Stimulated activated CD4-positive, alpha-beta T cell treated with anti-CD3 and anti-CD28 coated beads, Interleukin-1b, Interleukin-23, amount 100 ng/mL, for 48 hours (primary cell): ENCODE results near the gene TMEM31.

Experiments
- DNase-seq: peaks from one replicate; pipeline ENCODE4 v3.0.0-alpha.2; 2020

The TMEM31 gene

GRCh38 chrX:103710609-103711008 is at the start of gene TMEM31:
TMEM31 (plus strand) TSS chrX:103710909; CDS start chrX:103712259, 1,350 bp downstream.
- no peak for DNase-seq

- no peak for DNase-seq
Observed at GRCh38 chrX:103663981-103664762, 46.5 kb upstream of the TMEM31 start.

GRCh38 chrX:103666202-103667107 is 44.3 kb upstream of the TMEM31 start:
- no peak for DNase-seq

- DNase-seq: no peak
Observed at GRCh38 chrX:103669745-103670144, 41.0 kb upstream of the TMEM31 start.

GRCh38 chrX:103674531-103675454 is 35.9 kb upstream of the TMEM31 start:
- no peak for DNase-seq

- no peak for DNase-seq
Observed at GRCh38 chrX:103678199-103678993, 32.3 kb upstream of the TMEM31 start.

- DNase-seq: no peak
Observed at GRCh38 chrX:103681443-103681842, 29.3 kb upstream of the TMEM31 start.

DNA sequence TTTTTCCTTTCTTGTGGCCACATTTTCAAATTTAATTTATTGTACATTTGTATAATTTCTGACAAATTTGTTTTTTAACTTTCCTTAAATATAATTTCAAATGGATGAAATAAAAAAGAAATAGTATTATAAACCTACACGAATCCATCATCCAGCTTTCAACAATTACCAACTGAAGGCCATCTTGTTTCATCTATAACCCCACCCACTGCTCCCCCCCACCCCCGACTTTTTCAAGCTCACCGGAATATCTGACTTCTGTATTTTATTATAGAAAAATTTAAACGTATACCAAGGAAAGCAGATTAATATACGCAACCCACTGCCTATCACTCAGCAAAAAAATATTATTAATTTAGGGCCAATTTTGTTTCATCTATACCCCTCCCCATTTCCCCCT is 25.3 kb upstream of the TMEM31 start:
- no peak for DNase-seq

- peak; percentile 92 for DNase-seq
Observed at GRCh38 chrX:103686199-103687072, 24.3 kb upstream of the TMEM31 start, which contains the start of gene MORF4L2. MORF4L2 (minus strand) TSS chrX:103686699; CDS start chrX:103677027, 9,672 bp downstream.

GRCh38 chrX:103687073-103687695 is 23.5 kb upstream of the TMEM31 start:
- peak; percentile 83 for DNase-seq

- DNase-seq: peak; percentile 35
Observed at GRCh38 chrX:103687696-103688201, 23.0 kb upstream of the TMEM31 start.

- DNase-seq: no peak
Observed at GRCh38 chrX:103688946-103689345, 21.8 kb upstream of the TMEM31 start.

DNA sequence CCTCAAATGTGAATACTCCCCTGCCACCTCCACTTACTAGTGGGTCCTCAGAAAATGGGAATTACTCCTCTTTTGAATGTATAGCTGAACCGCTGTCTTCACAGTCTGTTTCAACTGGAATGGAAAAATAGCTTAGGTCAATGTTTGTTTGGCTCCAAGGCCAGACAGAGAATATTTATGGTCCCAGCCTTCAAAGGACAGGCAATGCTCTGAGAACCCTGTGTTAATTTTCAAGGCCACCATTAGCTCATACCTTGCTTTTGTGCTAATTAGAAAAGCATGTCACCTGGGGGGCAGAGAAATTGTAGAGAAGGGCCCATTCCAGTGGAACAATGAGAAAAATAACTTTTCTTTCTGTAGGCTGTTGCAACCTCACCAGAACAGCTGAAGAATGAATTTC is 19.6 kb upstream of the TMEM31 start:
- DNase-seq: no peak

DNA sequence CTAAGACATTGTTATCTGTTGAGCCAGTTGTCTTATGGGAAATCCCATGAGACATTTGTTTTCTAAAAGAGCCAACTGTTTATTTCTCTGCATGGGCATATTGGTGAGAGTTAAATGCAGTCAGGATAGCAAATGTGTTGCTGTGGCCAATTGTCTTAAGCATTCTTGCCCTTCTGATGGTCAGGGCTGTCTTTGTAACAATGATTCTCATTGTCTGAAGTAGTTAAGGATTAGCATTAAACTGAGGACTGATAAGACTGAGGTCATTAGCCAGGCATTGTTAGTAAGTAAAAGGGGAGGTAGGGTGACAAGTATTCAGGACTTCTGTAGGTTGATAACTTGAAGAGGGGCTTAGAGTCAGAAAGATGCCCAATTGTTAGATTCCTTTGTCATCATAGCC is 13.0 kb upstream of the TMEM31 start:
- no peak for DNase-seq

- DNase-seq: no peak
Observed at GRCh38 chrX:103699243-103699642, 11.5 kb upstream of the TMEM31 start.

GRCh38 chrX:103704863-103705262 is 5.8 kb upstream of the TMEM31 start:
- DNase-seq: no peak

DNA sequence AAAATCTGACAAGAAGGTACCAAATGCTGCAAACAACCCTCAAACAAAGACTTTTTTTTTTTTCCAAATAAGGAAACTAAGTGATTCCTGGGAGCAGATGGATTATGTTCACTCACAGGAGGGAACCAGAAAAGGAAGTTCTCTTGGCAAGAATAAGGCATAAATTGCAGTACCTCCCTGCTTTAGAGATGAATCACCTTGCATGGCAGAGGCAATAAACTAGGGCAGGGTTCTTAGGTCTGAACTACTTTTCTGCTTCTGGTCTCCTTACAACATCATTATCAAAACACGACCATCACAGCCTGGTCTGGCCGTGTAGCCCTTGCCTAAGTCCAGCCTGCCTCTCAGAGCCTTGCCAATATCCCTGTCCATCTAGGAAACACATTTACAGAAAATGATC is 6.3 kb downstream of the TMEM31 start:
- DNase-seq: no peak

DNA sequence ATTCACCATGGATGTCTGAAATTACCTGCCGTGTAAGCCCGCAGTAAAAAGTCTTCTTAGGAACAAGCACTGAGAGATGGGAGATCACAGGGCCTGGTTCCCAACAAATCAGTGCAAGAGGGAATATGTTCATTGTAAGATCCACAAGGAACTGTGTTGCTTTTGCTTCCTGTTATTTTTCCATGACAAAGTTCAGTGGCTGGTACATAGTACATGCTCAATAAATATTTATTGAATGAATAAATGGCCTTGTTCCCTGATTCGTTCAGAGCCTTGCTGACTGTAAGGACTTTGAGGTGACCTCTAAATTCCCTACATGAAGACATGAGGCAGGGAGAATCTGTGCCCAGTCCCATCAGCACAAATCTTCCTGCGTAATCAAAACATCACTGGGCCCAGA is 7.4 kb downstream of the TMEM31 start:
- DNase-seq: no peak

GRCh38 chrX:103722505-103722904 is 11.8 kb downstream of the TMEM31 start:
- DNase-seq: no peak

DNA sequence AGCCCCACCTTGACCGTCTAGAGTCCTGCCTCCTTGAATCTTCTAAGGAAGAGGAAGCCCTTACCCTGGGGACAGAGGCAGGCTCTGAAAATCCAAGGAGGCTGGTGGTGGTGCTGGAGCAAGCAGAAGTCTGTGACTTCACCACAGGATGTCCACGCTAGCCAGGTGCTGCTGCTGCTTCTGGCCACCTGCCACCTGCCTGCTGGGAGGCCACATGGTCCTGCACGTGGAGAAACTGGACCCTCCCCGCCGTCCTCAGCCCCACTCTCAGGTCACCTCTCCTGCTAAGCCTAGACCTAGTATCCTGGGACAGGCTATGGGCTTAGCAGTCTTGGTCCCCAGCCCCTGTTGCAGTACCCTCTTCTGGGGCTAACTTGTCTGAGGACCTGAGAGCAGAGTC is 15.8 kb downstream of the TMEM31 start:
- no peak for DNase-seq
